ENCODE data around the gene ZNF609. TPM values are rescaled to one million over a fixed set of nuclear protein-coding genes. Genes with fewer than 3 reads are reported as not detected.

The ZNF609 gene
- polyA plus RNA-seq, 2 of the 4 experiments (the other 2 are of a cell fraction) = 19.6 to 39.9 TPM

DNA sequence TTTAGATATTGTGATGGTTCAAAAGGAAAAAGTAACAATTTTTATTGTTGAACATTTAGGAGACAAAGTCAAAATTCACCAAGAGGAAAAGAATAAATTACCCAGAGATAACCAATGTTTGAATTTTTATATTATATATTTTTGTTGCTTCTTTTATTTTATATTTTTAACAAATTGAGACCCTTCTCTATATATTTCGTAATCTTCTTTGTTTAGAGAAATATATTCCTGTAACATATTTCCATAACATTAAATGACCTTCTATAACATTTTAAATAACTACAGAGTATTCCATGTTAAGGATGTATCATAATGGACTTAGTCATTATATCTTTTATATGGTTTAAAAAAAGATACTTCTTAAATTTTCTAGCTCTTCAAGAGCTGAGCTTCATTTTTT is 187.0 kb downstream of the ZNF609 start:
- TF ChIP-seq NPAS2 (CRISPR knock-in tag; IDR thresholded peaks at IDR 0.05; ENCODE audit: borderline replicate concordance) = no peak
- TF ChIP-seq RFX5 (IDR thresholded peaks at IDR 0.05) = no peak
- TF ChIP-seq CHD2 (IDR thresholded peaks at IDR 0.05; ENCODE audit: low read length, partially characterized antibody) = no peak
- TF ChIP-seq, protein P1, sequence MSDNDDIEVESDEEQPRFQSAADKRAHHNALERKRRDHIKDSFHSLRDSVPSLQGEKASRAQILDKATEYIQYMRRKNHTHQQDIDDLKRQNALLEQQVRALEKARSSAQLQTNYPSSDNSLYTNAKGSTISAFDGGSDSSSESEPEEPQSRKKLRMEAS (IDR thresholded peaks at IDR 0.05) = no peak
- no peak for TF ChIP-seq KDM1A (IDR thresholded peaks at IDR 0.05; ENCODE audit: low read depth)
- no peak for TF ChIP-seq TP53 (CRISPR knock-in tag; IDR thresholded peaks at IDR 0.05)
- no peak for TF ChIP-seq HDAC2 (IDR thresholded peaks at IDR 0.05)
- no peak for TF ChIP-seq EP300 (IDR thresholded peaks at IDR 0.05)
- no peak for TF ChIP-seq FOSB (CRISPR knock-in tag; IDR thresholded peaks at IDR 0.05)
- no peak for TF ChIP-seq HES2 (IDR thresholded peaks at IDR 0.05)
- TF ChIP-seq, protein P2, sequence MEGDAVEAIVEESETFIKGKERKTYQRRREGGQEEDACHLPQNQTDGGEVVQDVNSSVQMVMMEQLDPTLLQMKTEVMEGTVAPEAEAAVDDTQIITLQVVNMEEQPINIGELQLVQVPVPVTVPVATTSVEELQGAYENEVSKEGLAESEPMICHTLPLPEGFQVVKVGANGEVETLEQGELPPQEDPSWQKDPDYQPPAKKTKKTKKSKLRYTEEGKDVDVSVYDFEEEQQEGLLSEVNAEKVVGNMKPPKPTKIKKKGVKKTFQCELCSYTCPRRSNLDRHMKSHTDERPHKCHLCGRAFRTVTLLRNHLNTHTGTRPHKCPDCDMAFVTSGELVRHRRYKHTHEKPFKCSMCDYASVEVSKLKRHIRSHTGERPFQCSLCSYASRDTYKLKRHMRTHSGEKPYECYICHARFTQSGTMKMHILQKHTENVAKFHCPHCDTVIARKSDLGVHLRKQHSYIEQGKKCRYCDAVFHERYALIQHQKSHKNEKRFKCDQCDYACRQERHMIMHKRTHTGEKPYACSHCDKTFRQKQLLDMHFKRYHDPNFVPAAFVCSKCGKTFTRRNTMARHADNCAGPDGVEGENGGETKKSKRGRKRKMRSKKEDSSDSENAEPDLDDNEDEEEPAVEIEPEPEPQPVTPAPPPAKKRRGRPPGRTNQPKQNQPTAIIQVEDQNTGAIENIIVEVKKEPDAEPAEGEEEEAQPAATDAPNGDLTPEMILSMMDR (IDR thresholded peaks at IDR 0.05) = no peak
- no peak for TF ChIP-seq RAD21 (conservative IDR thresholded peaks at IDR 0.05 in 1 of 2, IDR thresholded peaks at IDR 0.05 in 1 of 2)
- TF ChIP-seq HEYL (CRISPR knock-in tag; IDR thresholded peaks at IDR 0.05) = no peak
- TF ChIP-seq, protein P3, sequence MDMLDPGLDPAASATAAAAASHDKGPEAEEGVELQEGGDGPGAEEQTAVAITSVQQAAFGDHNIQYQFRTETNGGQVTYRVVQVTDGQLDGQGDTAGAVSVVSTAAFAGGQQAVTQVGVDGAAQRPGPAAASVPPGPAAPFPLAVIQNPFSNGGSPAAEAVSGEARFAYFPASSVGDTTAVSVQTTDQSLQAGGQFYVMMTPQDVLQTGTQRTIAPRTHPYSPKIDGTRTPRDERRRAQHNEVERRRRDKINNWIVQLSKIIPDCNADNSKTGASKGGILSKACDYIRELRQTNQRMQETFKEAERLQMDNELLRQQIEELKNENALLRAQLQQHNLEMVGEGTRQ (IDR thresholded peaks at IDR 0.05) = no peak
- H3K4me2 ChIP-seq = no peak overlapping the region
- no peaks in the 10 kb centered on the region for H3K9me3 ChIP-seq
- DNase-seq (ENCODE audit: low read depth in 1 of 2, low spot score in 1 of 2) = no peak
- no peak overlapping the region for H3K27ac ChIP-seq
- FAIRE-seq = no peak
- ChIA-PET POLR2A (no interaction called here), CTCF (interaction anchor here (0.7 to 2.3 kb wide), 3 partner anchors 8 to 46 kb away, joined by 3 to 6 read pairs (median 3); no protein-coding TSS in a partner anchor)
- H3K4me3 ChIP-seq = no peak overlapping the region
- H3K4me1 ChIP-seq = peaks cover 41% of the 10 kb centered on the region
- no peak for ATAC-seq
- WGBS (ENCODE audit: missing lambda C conversion rate) = 91% methylated on average over 1 of the region's 1 CpG

- 83% methylated on average over 1 of the region's 1 CpG for WGBS (ENCODE audit: missing lambda C conversion rate)
- CTCF ChIA-PET = interaction anchor here (0.8 to 5.7 kb wide), 3 partner anchors 10 to 225 kb away, joined by 4 to 29 read pairs (median 6); no protein-coding TSS in a partner anchor
- no peak for DNase-seq (ENCODE audit: low read depth in 1 of 2, low spot score in 1 of 2)
- Histone ChIP-seq H3K4me3 (no peak overlapping the region), H3K4me2 (peak overlapping the region; percentile 11; the same call in 1 of the 3 replicates), H3K27ac (no peak overlapping the region), H3K9me3 (no peaks in the 10 kb centered on the region), H3K4me1 (peaks cover 33% of the 10 kb centered on the region)
- no peak for FAIRE-seq
- POLR2A ChIA-PET = interaction anchor here (0.7 kb wide), 1 partner anchor 353 kb away, joined by 3 read pairs; no protein-coding TSS in a partner anchor
- TF ChIP-seq, protein P1 (IDR thresholded peaks at IDR 0.05) = no peak
- TF ChIP-seq CHD4 (IDR thresholded peaks at IDR 0.05; ENCODE audit: borderline replicate concordance) (no peak), RAD21 (conservative IDR thresholded peaks at IDR 0.05 in 1 of 2, IDR thresholded peaks at IDR 0.05 in 1 of 2) (no peak), FOXS1 (CRISPR knock-in tag; IDR thresholded peaks at IDR 0.05) (no peak), MAFK (IDR thresholded peaks at IDR 0.05; ENCODE audit: partially characterized antibody) (no peak), BHLHE40 (IDR thresholded peaks at IDR 0.05; ENCODE audit: low read depth, low read length) (no peak), POLR2A (IDR thresholded peaks at IDR 0.05; ENCODE audit: low read length) (no peak), MAZ (IDR thresholded peaks at IDR 0.05; ENCODE audit: borderline replicate concordance, low read depth, low read length) (no peak), CEBPB (IDR thresholded peaks at IDR 0.05) (no peak), CBX8 (IDR thresholded peaks at IDR 0.05) (no peak), MYC (IDR thresholded peaks at IDR 0.05; ENCODE audit: borderline replicate concordance, low read length) (no peak)
- no peak for ATAC-seq
Measured at GRCh38 chr15:64650552-64650951, 190.2 kb downstream of the ZNF609 start.

Measured in A549 (cell line).